GOT3 (cell line): Measurements from ENCODE around the gene USP48.
"Not testable (repeated sequence)": the region's sequence is repeated elsewhere in the genome, so short reads cannot be mapped to it uniquely, and the experiment has no call there.

Source experiments
- DNase-seq: peaks from one replicate; lab custom pipeline; 2025; ENCODE audit warnings: mixed read lengths; lab: John Stamatoyannopoulos, UW

USP48 gene

GRCh38 chr1:21774835-21775549, 8.0 kb downstream of the USP48 start:
- DNase-seq = no peak

- no peak for DNase-seq
These were observed 9.4 kb downstream of the USP48 start for GRCh38 chr1:21773585-21773984.

- not testable (repeated sequence) for DNase-seq
These were observed 11.3 kb downstream of the USP48 start for GRCh38 chr1:21771672-21772071.

GRCh38 chr1:21770602-21771001, 12.3 kb downstream of the USP48 start:
- not testable (repeated sequence) for DNase-seq

GRCh38 chr1:21770201-21770600, 12.7 kb downstream of the USP48 start:
- DNase-seq = no peak

- not testable (repeated sequence) for DNase-seq
These were observed 15.8 kb downstream of the USP48 start for GRCh38 chr1:21767106-21767505.

- no peak for DNase-seq
These were observed 16.7 kb downstream of the USP48 start for GRCh38 chr1:21766210-21766609.

- DNase-seq = peak; percentile 53
These were observed 18.1 kb downstream of the USP48 start for GRCh38 chr1:21764615-21765423.

GRCh38 chr1:21763694-21764419, 19.1 kb downstream of the USP48 start:
- no peak for DNase-seq

- DNase-seq = no peak
These were observed 19.7 kb downstream of the USP48 start for GRCh38 chr1:21763236-21763635.

GRCh38 chr1:21762022-21762404, 20.9 kb downstream of the USP48 start:
- DNase-seq = no peak

GRCh38 chr1:21761052-21761451, 21.9 kb downstream of the USP48 start:
- no peak for DNase-seq

- DNase-seq = no peak
These were observed 23.1 kb downstream of the USP48 start for GRCh38 chr1:21759818-21760217.

GRCh38 chr1:21759182-21759581, 23.8 kb downstream of the USP48 start:
- no peak for DNase-seq

GRCh38 chr1:21758614-21759013, 24.3 kb downstream of the USP48 start:
- no peak for DNase-seq

GRCh38 chr1:21756393-21757089, 26.4 kb downstream of the USP48 start:
- no peak for DNase-seq

GRCh38 chr1:21755067-21755466, 27.9 kb downstream of the USP48 start:
- no peak for DNase-seq

GRCh38 chr1:21754583-21754982, 28.4 kb downstream of the USP48 start:
- no peak for DNase-seq

- DNase-seq = no peak
These were observed 30.8 kb downstream of the USP48 start for GRCh38 chr1:21752186-21752585.

- DNase-seq = no peak
These were observed 31.7 kb downstream of the USP48 start for GRCh38 chr1:21751281-21751680.

- no peak for DNase-seq
These were observed 32.1 kb downstream of the USP48 start for GRCh38 chr1:21750841-21751240.

GRCh38 chr1:21749859-21750468, 33.0 kb downstream of the USP48 start:
- DNase-seq = no peak
